AG09309 (cell line): ENCODE results near the gene MFAP1.
A peak's percentile ranks its signal among the peaks of the same experiment; 100 is the strongest.

Source experiments
- DNase-seq: peaks from one replicate; pipeline ENCODE4 v3.0.0-alpha.2; 2010; ENCODE audit warnings: low read depth
- H3K4me3 ChIP-seq: 2 replicates; pipeline ENCODE4 v1.5.1; 2011; ENCODE audit warnings: mild to moderate bottlenecking, low read depth, low read length, moderate library complexity; ENCODE audit not compliant: control insufficient read depth
- TF ChIP-seq, protein P1 (sequence below): IDR thresholded peaks from 2 replicates; pipeline ENCODE4 v1.5.1; 2011; ENCODE audit warnings: mild to moderate bottlenecking, low read depth, low read length, inconsistent platforms; ENCODE audit not compliant: insufficient read depth, control insufficient read depth; ENCODE audit errors: missing control alignments

MFAP1 gene

DNA sequence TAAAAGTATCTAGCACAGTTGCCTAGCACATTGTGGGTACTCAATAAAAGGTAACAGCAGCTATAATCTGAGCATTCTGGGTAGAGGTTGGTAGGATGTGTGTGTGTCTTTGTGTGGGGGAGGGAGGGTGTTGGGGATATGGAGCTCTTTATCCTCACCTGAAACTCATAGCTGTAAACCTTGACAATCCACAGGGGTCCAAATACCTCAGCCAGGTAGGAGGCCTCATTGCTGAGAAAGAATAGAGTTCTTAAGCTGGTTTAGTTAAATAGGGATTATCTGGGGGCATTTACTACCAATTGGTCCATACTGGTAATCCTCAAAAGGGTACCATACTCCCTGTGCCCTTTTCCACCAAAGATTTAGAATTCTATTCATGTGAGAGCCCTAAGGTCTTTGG lies 28.5 kb downstream of the MFAP1 start:
- no peak for DNase-seq
- H3K4me3 ChIP-seq: no peak overlapping the region
- TF ChIP-seq, protein P1, sequence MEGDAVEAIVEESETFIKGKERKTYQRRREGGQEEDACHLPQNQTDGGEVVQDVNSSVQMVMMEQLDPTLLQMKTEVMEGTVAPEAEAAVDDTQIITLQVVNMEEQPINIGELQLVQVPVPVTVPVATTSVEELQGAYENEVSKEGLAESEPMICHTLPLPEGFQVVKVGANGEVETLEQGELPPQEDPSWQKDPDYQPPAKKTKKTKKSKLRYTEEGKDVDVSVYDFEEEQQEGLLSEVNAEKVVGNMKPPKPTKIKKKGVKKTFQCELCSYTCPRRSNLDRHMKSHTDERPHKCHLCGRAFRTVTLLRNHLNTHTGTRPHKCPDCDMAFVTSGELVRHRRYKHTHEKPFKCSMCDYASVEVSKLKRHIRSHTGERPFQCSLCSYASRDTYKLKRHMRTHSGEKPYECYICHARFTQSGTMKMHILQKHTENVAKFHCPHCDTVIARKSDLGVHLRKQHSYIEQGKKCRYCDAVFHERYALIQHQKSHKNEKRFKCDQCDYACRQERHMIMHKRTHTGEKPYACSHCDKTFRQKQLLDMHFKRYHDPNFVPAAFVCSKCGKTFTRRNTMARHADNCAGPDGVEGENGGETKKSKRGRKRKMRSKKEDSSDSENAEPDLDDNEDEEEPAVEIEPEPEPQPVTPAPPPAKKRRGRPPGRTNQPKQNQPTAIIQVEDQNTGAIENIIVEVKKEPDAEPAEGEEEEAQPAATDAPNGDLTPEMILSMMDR: no peak

DNA sequence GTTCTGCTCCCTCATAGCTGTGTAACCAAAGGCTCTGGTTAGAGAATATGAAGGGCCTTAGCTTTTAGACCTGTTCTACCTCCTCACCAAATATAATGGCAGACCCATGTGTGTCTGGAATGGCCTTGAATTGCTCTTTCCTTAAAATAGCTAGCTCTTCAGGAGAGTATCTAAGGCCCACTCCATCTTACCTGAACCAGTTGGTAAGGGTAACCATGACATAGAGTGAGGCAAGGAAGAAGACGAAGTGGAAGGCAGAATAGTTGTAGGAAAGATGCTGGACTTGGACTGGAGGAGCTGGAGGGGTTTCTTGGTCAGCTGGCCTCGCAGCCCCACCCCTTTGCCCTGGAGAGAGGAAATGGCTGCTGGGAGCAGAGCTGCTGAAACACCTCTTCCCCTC lies 29.3 kb downstream of the MFAP1 start:
- DNase-seq: no peak
- H3K4me3 ChIP-seq: no peak overlapping the region
- TF ChIP-seq, protein P1: no peak

DNA sequence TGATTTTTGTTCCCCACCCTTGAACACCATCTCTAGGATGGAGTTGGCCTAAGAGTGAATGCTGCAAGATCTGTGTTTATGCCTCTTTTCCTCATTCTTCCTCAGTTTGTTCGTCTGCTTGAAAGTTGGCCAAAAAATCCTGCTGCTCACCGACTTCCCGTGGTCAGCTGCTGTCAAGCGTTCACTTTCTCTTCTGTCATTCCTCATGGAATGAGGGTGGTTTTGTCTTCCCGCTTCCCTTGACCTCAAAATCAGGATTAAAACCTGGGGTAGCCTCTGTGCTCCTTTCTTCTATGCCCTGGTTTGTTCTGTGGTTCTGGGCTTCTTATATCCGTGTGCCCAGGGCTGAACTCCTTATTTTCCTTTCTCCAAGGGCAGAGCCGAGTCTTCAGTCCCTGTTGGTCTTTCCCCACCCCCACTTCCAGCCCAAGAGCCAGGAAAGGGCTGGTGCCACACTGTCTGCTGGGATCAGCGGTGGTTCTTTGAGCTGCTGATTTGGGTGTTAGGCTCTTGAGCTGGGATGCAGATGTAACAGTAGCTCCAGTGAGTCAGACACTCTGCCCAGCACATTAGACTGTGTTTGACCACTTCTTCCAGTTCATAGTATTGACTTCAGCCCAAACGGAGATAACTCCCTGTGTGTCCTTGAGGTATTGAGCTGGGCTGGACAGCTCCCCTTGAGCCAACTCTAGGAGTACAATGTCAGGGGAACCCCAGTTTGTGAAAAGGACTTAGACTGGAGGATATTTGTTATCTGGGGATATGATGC lies 30.0 kb downstream of the MFAP1 start:
- DNase-seq: no peak
- TF ChIP-seq, protein P1: no peak
- no peak overlapping the region for H3K4me3 ChIP-seq

DNA sequence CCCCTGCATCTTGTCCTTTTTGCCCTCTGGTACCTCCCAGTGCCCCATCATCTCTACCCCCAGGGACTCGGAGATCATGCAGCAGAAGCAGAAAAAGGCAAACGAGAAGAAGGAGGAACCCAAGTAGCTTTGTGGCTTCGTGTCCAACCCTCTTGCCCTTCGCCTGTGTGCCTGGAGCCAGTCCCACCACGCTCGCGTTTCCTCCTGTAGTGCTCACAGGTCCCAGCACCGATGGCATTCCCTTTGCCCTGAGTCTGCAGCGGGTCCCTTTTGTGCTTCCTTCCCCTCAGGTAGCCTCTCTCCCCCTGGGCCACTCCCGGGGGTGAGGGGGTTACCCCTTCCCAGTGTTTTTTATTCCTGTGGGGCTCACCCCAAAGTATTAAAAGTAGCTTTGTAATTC lies 30.8 kb downstream of the MFAP1 start:
- H3K4me3 ChIP-seq: peak overlapping the region; percentile 74
- no peak for DNase-seq
- TF ChIP-seq, protein P1: no peak

DNA sequence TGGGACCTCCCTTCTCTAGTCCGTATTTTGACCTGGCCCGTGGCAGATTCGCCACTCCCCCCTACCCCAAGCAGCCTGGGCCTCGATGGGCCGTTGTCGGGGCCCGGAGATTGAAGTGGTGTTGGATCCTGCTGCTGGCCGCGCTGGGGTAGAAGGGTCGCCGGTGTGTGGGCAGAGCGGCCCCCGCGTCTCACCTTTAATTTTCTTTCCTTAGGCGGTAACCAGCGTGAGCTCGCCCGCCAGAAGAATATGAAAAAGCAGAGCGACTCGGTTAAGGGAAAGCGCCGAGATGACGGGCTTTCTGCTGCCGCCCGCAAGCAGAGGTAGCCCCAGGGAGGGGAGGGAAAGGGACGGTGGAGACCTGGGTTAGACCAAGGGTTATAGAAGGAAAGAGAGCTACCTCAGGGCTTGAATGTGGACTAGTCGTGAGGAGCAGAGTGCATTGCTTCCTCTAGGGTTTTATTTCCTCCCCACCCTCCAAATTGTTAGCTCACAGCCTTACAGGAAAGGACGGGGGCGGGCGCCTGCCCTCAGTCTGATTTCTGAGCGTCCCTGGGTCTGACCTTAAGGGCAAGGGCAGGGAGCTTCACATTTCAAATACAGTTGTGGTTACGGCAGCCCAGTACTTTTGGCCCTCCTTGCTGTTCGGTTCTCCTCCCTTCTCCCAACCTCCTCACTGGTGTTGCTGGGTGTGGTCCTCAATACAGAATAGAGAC lies 31.6 kb downstream of the MFAP1 start:
- no peak for DNase-seq
- peak overlapping the region; percentile 74 for H3K4me3 ChIP-seq
- TF ChIP-seq, protein P1: peak; percentile 25

DNA sequence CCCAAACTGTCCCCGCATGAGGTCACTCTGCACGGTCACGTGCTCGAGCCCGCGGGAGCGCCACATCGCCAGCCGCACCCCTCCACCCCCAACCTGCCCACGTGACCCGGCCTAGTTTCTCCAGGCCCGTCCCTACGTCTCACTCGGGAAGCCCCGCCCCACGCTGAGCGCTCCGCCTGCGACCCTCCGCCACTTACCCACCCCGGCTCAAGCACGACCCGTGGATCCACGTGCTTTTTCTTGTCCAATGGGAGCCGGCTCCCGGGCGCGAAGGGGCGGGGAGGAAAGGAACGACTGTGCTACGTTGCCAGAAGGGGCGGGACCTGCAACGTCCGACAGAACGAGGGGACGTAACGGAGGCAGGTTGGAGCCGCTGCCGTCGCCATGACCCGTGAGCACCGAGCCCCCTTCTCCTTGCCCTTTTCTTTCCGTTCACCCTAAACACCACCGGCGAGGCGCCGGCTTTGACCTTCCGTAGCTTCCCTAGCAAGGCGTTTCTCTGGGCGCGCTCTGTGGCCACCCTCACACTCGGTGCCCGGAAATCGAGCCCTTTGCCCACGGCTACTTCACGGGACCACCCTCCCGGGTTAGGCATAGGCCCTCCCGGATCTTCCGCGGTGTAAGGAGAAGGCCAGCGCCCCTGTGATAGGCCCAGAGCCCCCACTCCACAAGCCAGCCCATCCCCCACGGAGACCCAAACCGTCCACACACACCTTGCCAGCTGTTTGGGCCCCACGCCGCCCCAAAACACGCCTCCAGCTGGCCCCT lies 32.3 kb downstream of the MFAP1 start, which contains the start of gene SERF2:
Gene SERF2, plus strand, starts transcription at position 328 of the 768 bp plus-strand sequence. Its CDS starts 57 bp downstream, at position 385.
- peak within 1 kb of the TSS; percentile 74 for H3K4me3 ChIP-seq
- DNase-seq: peak; percentile 97
- TF ChIP-seq, protein P1: no peak
